ENCODE data around the gene NAA38.
"Not testable (repeated sequence)": the region's sequence is repeated elsewhere in the genome, so short reads cannot be mapped to it uniquely, and the experiment has no call there.

The NAA38 gene

DNA sequence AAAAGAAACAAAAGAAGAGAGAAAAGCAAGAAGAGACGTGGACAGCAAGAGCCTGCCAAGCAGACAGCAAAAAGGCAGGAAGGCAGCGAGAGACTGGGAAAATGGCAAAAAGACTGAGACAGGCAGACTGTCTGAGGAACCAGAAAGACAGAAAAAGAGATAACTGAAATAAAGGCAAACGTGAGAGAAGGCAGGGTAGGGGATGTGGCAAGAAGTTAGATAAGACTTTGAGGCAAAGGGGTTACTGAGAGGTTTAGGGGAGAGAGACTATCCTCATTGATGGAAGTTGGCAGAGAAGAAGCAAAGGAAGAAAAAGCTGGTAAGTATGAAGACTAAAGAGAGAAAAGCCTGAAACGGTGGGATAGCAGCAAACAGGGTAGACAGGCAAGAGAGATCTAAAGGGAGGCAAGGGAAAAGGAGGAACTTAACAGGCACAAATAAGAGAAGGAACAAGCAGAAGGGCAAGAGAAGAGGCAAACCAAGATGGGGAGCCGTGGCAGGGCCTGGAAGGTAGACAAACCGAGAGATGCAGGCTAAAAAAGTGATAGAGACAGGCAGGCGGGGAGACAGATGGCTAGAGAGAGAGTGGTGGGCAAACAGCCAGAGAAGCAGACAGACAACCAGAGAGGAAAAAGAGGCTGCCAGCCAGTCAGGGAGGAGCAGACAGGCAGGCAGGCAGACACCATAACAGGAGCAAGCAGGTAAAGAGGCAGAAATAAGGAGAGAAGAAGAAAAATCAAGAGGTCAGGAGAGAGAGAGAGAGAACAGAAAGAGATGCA, 24.1 kb upstream of the NAA38 start:
- peak; percentile 89 for DNase-seq

DNA sequence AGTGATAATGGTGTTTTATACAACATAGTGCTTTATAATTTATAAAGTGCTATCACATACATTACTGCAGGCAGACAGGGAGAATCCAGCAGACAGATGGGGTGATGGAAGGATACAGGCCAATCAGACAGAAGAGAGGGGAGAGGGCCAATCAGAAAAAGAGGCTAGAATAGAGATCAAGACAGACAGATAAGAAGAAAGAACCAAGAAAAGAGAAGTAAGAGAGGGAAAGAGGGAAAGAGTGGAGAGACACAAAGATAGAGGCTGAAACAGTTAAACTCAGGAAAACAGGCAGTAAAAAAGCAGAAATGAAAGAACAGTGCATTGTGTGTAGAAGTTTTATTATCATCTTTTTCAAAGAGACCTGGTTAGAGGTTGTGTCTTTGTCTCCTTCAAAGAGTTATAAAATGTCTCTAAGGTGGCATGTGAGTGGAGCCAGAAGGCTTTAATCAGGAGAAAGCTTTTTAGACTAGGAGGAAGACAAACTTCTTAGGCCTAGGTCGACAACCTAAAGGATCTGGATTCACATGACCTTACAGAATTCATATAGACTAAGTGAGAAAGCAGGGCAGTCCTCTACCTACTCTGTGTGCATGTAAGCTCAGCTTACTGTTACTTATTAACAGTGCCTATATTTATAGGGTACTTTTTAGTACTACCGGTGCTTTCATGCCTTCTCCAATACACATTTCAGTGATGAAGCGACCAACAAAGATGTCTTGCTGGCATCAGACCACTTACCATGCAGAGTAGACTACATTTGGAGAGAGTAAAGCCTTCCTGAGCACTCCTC, 22.9 kb upstream of the NAA38 start:
- DNase-seq = no peak

DNA sequence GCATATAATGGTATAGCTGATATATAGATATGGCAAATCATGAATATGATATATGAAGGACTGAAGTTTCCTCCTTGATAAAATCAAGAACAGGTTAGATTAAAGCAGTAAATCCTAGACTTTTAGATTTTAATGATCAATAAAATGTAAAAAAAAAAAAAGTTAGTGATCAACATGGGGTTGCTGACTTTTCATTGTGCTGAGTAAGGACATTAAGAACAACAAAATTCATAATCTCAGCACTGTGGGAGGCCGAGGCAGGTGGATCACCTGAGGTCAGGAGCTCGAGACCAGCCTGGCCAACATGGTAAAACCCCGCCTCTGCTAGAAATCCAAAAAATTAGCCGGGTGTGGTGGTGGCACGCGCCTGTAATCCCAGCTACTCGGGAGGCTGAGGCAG, 20.9 kb upstream of the NAA38 start:
- no peak for DNase-seq

DNA sequence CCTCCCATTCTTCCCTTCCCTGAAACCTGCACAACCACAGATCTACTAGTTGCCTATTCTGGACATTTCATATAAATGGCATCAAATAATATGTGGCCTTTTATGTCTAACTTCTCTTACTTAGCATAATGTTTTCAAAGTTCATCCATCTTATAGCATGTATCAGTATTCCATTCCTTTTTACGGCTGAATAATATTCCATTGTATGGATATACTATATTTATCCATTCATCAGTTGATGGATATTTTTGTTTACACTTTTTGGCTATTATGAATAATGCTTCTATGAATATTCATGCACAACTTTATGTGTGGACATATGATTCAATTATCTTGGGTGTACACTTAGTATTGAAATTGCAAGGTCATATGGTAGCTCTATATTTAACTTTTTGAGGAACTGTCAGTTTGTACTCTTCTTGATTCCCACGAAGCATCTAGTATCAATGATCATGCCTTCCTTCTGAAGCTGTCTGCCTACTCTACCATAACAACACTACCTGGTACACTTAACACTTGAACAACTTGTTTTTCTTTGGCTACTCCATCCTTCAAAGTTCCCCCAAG, 18.5 kb upstream of the NAA38 start:
- no peak for DNase-seq

DNA sequence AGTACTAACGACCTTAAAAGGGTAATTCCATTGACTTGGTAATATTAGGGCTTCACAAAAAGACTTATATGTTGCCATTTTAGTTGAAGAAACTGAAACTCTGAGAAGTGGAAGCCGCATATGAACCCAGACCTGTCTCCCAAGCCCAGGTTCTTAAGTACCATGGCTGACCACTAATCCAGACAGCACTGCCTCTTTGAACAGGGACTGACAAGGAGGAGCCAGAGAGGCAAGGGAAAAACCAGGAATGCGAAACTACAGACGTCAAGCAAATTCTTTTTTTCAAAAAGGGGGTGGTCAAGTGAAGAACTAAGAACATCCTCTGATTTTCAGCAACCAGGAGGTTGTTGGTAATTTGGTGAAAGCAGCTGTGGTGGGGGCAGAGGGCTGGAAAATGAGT, 15.7 kb upstream of the NAA38 start:
- no peak for DNase-seq

GRCh38 chr17:7867881-7868329, 10.5 kb upstream of the NAA38 start:
- DNase-seq = no peak

GRCh38 chr17:7864995-7865650, 7.8 kb upstream of the NAA38 start:
- DNase-seq = no peak

- DNase-seq = not testable (repeated sequence)
Measured at GRCh38 chr17:7864384-7864783, 7.0 kb upstream of the NAA38 start.

DNA sequence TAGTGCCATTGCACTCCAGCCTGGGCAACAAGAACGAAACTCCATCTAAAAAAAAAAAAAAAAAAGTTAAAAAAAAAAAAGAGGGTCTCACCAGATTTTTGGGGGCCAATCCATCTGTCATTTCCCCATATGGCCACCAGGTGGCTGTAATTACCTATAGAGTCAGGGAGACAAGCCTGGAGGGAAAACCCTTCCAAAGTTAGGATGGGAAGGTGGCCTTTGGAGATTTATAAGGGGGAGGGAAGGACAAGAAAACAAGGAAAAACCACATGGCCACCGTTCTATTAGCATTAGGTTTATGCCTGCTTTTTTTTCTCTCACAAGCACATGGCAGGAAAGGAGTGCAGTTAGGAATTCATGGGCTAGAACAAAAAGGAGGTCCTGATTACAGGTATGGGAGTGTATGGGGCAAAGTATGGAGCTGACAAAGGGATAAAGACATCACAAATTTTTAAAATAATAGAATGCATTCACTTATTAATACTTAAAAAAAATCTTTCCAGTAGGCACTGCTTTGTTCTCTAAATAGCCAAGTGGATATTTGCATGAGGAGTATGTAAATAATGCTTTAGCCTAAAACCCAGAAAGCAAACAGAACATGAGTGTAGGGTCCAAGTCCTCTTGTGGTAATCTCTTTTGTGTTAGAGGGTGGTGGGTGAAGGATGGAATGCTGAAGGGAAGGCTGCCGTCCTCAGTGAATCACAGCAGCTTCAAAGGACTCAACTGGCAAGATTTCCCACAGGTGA, 5.5 kb upstream of the NAA38 start:
- DNase-seq = peak; percentile 54

DNA sequence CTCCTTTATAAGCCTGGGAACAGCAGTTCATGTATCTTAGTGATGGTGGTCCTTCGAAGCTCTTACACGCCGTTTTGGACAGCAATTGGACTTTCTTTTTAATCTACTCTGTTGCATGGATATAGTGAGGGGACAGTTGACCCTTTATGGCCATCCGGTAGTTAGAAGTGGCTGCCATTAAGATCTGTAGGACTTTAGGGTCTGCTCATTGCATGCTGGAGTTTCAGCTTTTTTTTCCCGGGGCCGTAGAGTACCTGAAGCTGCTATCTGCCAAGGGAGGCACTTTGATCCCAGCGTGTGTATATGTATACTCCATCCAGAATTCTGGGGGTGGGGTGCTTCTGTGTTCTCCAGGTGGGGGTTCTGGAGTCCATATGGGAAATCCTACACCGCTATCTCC, 1.7 kb upstream of the NAA38 start:
- no peak for DNase-seq

DNA sequence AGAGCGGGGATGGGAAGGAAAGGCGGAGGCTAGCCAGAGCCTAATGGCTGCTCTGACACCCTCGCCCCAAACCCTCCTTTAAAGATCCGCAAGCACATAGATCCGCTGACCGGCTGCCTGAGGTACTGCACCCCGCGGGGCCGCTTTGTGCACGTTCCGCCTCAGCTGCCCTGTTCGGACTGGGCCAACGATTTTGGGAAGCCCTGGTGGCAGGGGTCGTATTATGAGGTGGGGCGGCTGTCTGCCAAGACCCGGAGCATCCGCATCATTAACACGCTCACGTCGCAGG, 1.1 kb upstream of the NAA38 start:
- peak; percentile 19 for DNase-seq

DNA sequence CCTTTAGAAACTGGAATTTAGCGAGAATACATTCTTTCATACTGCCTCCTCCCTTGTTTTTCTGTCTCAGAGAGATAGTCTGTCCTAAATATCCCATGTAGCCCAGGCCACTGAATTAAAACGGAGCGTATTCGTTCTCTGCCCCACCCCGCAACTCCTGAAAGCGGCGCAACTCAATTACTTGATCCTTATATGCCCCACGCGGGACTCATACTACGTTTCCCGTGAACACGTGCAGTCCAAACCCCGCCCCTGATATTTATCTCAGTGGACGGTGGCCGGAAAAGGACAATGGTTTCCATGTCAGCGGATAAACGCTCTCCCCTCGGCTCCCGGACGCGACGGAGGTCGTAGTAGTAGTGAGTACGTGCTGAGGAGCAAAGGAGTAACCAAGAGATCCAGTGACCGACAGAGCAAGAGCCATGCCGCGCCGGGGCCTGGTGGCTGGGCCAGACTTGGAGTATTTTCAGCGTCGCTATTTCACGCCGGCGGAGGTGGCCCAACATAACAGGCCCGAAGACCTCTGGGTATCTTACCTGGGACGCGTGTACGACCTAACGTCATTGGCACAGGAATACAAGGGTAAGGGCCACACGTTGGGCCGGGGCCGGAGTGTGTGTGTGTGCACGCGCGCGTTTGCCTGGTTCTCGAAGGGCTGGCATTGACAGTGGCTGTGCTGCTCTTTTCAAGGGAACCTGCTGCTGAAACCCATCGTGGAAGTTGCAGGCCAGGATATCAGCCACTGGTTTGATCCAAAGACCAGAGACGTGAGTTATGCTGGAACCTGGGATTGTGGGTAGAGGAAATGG, 558 bp upstream of the NAA38 start, which contains the start of gene CYB5D1:
TSS of gene CYB5D1 (plus strand) at position 291 of the 809 bp plus-strand sequence. CDS start at position 423, 132 bp downstream.
- peak; percentile 98 for DNase-seq

- no peak for DNase-seq
Measured at GRCh38 chr17:7856011-7856810, 1.1 kb downstream of the NAA38 start.

DNA sequence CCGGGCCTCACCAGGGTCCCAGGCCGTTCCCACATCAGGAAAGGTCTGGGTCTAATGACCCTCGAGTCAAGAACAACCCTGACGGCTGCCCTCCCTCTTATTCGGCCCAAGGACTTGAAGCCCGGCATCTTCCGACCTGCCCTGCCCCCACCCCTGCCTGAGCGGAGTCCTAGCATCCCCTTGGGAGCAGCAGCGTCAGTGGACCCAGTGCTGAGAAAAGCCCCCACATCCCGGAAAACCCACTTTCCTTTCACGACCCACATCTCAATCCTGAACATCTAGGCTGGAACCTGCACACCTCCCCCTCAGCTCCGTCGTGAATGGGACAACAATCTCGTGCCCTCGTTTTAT, 1.7 kb downstream of the NAA38 start:
- no peak for DNase-seq

GRCh38 chr17:7854851-7855659, 2.3 kb downstream of the NAA38 start, which contains the start of gene TMEM88:
Gene TMEM88 (plus strand): TSS chr17:7855066. CDS start chr17:7855075, 9 bp downstream.
- no peak for DNase-seq

GRCh38 chr17:7854078-7854777, 3.1 kb downstream of the NAA38 start:
- no peak for DNase-seq

DNA sequence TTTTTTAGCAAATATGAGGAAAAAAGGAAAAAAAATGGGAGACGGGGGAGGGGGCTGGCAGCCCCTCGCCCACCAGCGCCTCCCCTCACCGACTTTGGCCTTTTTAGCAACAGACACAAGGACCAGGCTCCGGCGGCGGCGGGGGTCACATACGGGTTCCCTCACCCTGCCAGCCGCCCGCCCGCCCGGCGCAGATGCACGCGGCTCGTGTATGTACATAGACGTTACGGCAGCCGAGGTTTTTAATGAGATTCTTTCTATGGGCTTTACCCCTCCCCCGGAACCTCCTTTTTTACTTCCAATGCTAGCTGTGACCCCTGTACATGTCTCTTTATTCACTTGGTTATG, 3.7 kb downstream of the NAA38 start:
- DNase-seq = no peak

DNA sequence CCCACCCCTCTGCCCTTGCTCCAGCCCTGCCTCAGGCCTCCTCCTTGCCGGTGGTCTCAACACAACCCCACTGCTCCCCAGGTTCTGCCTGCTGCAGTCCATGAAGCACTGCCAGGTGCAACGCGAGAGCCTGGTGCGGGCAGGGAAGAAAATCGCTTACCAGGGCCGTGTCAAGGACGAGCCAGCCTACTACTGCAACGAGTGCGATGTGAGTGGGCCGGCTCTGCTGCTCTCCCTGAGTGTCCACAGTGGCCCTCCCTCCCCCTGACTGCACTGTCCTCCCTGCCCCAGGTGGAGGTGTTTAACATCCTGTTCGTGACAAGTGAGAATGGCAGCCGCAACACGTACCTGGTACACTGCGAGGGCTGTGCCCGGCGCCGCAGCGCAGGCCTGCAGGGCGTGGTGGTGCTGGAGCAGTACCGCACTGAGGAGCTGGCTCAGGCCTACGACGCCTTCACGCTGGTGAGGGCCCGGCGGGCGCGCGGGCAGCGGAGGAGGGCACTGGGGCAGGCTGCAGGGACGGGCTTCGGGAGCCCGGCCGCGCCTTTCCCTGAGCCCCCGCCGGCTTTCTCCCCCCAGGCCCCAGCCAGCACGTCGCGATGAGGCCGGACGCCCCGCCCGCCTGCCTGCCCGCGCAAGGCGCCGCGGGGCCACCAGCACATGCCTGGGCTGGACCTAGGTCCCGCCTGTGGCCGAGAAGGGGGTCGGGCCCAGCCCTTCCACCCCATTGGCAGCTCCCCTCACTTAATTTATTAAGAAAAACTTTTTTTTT, 4.3 kb downstream of the NAA38 start:
- no peak for DNase-seq

GRCh38 chr17:7852262-7852670, 5.1 kb downstream of the NAA38 start:
- DNase-seq = no peak
